Dendritic cell treated with granulocyte-macrophage colony-stimulating factor and Interleukin-4, amounts not matched to agents 40 ng/mL and 50 ng/mL, for 4 days (primary cell): ENCODE data around the gene LRP8.
A peak's percentile ranks its signal among the peaks of the same experiment; 100 is the strongest.
"Not testable (repeated sequence)": the region's sequence is repeated elsewhere in the genome, so short reads cannot be mapped to it uniquely, and the experiment has no call there.

Experiments used
- H3K27ac Mint-ChIP-seq: one replicate; pipeline ENCODE4 v1.8.0; 2022; ENCODE audit warnings: mild to moderate bottlenecking, mixed read lengths
- H3K27me3 Mint-ChIP-seq: one replicate; pipeline ENCODE4 v1.8.0; 2022; ENCODE audit warnings: mild to moderate bottlenecking, mixed read lengths
- H3K36me3 Mint-ChIP-seq: one replicate; pipeline ENCODE4 v1.8.0; 2022; ENCODE audit warnings: low read depth, mixed read lengths
- H3K4me1 Mint-ChIP-seq: one replicate; pipeline ENCODE4 v1.8.0; 2022; ENCODE audit warnings: low read depth, mixed read lengths
- H3K4me3 Mint-ChIP-seq: one replicate; pipeline ENCODE4 v1.8.0; 2022; ENCODE audit warnings: mild to moderate bottlenecking, moderate library complexity, mixed read lengths
- H3K9me3 Mint-ChIP-seq: one replicate; pipeline ENCODE4 v1.8.0; 2022; ENCODE audit warnings: mixed read lengths
- intact Hi-C: fragments of 100-400 bp; cut with micrococcal nuclease; formaldehyde crosslinking; loops from one replicate; pipeline ENCODE4 v1.15.0; 2022

LRP8 gene

DNA sequence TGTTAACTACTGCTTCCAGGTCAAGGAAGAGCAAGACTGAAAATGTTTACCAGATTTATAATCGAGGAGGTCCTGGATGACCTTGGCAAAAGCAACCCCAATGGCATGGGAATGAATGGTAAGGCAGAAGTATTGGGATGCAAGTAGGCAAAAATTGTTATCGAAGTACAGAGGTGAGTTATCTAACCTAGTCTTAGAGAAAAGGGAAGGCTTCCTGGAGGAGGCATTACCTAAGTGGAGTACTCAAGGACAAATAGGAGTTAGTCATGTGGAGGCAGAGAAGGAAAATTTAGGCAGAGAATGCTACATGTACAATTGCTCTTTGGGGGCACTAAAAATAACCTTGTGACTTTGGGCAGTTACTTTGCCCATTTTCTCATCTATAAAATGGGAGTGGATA lies 86.0 kb downstream of the LRP8 start:
- Mint-ChIP-seq H3K4me3 (no peak overlapping the region), H3K27ac (no peak overlapping the region), H3K27me3 (no peaks in the 10 kb centered on the region), H3K9me3 (no peaks in the 10 kb centered on the region), H3K4me1 (peaks cover 21% of the 10 kb centered on the region), H3K36me3 (peaks cover 28% of the 10 kb centered on the region)
- intact Hi-C loops, result no loop called here

DNA sequence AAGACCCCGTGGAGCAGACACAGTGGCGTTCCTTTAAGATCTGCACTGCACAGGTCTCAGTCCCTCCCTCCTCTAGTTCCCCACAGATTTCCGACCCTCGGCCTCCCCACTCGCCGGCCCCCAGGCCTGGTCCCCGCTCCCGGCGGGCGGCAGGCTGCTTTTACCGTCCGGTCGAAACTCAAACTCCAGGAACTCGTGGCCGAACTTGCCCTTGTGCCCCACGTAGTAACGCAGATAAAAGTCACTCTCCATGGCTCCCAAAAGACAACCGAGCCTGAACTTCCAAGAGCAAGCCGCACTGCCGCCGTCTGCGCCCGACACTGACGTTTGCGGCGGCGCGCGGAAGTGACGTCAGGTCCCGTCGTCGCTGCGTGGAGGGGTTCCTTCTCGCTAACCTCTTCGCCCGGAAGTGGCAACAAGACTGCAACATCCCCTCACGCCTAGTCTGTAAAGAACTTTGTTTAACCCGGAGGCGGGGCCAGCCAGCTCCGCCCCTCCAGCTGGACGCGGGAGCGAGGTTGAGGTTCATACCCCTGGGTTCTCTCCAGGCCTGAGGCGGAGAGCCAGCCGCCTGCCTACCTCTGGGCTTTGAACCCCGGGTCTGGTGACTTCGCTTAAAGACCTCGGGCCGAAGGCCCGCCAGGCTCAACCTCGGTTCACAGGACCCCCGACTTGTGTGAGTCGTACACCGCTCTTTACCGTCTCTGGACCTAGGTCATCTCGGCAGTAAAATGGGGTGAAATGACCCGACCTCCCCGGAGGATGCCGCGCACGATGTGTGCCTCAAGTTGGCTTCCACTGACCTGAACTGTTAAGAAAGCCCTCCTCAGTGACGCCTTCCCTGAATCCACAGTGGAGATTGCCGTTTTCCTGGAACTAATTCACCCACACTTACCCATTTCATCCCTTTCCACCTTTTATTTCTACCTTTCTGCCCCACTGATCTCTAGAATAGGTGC lies 89.4 kb downstream of the LRP8 start, which contains the start of gene MAGOH:
Gene MAGOH, minus strand, starts transcription at position 322 of the 959 bp plus-strand sequence. Its CDS starts 70 bp downstream, at position 252.
- intact Hi-C loops, result loop anchor here (1.0 kb wide), 2 partner anchors 18 to 42 kb away; partner anchors contain the start of genes CPT2 and CZIB

GRCh38 chr1:53237638-53238037 lies 90.2 kb downstream of the LRP8 start:
- Mint-ChIP-seq H3K4me1 (peaks cover 30% of the 10 kb centered on the region), H3K9me3 (no peaks in the 10 kb centered on the region), H3K27me3 (no peaks in the 10 kb centered on the region), H3K27ac (peak overlapping the region; percentile 98), H3K36me3 (peaks cover 54% of the 10 kb centered on the region), H3K4me3 (peak overlapping the region; percentile 99)
- intact Hi-C loops, result loop anchor here (1.0 kb wide), 2 partner anchors 17 to 41 kb away; partner anchors contain the start of genes CPT2 and CZIB

More for the DNA sequence above, 89.4 kb downstream of the LRP8 start, which contains the start of gene MAGOH:
- no peaks in the 10 kb centered on the region for H3K9me3 Mint-ChIP-seq
- H3K4me3 Mint-ChIP-seq, result peak within 1 kb of the TSS; percentile 99
- peaks cover 45% of the 10 kb centered on the region for H3K36me3 Mint-ChIP-seq
- peaks cover 30% of the 10 kb centered on the region for H3K4me1 Mint-ChIP-seq
- H3K27ac Mint-ChIP-seq, result peak within 1 kb of the TSS; percentile 98
- H3K27me3 Mint-ChIP-seq, result no peaks in the 10 kb centered on the region

DNA sequence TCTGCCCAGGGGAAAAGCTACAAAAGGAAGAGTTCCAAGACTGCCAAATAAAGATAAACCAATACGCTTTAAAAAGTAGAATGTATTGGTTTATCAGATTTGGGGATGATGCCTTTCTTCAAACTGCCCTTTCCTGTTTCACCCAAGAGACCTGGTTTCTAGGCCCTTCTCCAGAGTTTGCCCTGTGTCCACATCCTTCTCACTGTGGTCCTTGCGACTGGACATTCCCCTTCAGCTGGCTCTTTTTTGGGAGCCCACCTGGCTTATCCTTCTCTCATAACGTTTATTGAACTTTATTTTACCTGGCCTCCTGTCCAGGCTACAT lies 106.9 kb downstream of the LRP8 start:
- Mint-ChIP-seq H3K4me3 (peak overlapping the region; percentile 92), H3K9me3 (no peaks in the 10 kb centered on the region), H3K4me1 (peaks cover 28% of the 10 kb centered on the region), H3K27ac (peak overlapping the region; percentile 97), H3K27me3 (no peaks in the 10 kb centered on the region), H3K36me3 (peaks cover 22% of the 10 kb centered on the region)
- intact Hi-C loops, result loop anchor here (1.0 to 2.0 kb wide), 2 partner anchors 17 to 24 kb away; partner anchors contain the start of genes CPT2 and MAGOH

- peaks cover 30% of the 10 kb centered on the region for H3K4me1 Mint-ChIP-seq
- intact Hi-C loops, result loop anchor here (1.0 to 2.0 kb wide), 2 partner anchors 18 to 24 kb away; partner anchors contain the start of genes CPT2 and MAGOH
- H3K4me3 Mint-ChIP-seq, result peak within 1 kb of the TSS; percentile 92
- H3K27me3 Mint-ChIP-seq, result no peaks in the 10 kb centered on the region
- H3K36me3 Mint-ChIP-seq, result peaks cover 22% of the 10 kb centered on the region
- H3K9me3 Mint-ChIP-seq, result no peaks in the 10 kb centered on the region
- peak within 1 kb of the TSS; percentile 97 for H3K27ac Mint-ChIP-seq
These were observed 107.5 kb downstream of the LRP8 start, which contains the start of gene CZIB for GRCh38 chr1:53220171-53220961. CZIB (minus strand) TSS chr1:53220634; CDS start chr1:53220575, 59 bp downstream.

DNA sequence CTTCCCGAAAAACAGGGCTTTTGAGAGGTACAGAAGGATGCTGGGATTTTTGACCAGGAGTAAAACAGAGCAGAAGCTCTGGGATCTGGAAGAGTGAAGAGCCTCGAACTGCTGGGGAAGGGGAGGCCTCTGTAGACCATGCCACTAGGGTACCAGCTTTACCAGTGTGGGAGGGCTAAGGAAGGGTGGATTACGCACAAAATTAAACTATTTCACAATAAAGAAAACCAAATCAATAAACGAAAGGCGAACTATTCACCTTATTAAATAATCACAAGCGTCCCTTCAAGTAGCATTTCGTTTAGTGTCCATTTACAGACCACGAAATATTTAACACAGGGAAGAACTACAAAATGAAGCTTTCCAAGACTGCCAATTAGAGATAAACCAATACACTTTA lies 108.2 kb downstream of the LRP8 start:
- H3K27ac Mint-ChIP-seq, result peak overlapping the region; percentile 97
- H3K4me1 Mint-ChIP-seq, result peaks cover 30% of the 10 kb centered on the region
- peaks cover 25% of the 10 kb centered on the region for H3K36me3 Mint-ChIP-seq
- peak overlapping the region; percentile 92 for H3K4me3 Mint-ChIP-seq
- no peaks in the 10 kb centered on the region for H3K27me3 Mint-ChIP-seq
- H3K9me3 Mint-ChIP-seq, result no peaks in the 10 kb centered on the region
- intact Hi-C loops, result loop anchor here (1.0 to 2.0 kb wide), 2 partner anchors 19 to 23 kb away; partner anchors contain the start of genes CPT2 and MAGOH

DNA sequence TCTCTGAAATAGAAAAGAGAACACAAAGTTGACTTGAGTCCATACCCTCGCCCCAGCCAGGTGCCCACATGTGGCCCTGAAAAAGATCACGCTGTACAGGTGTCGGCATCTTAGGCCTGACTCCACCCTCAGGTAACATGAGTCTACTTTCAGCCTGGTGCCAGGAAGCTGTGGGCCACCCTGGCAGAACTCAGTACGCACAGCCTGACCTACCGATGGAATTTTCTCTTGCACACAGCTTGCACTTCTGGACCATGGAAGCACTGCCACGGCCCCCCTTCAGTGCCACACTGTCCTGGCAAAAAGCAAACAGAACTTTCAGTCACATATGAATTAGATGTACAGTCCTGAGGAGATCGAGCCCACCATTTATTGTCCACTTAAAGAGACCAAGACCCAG lies 109.7 kb downstream of the LRP8 start:
- H3K27me3 Mint-ChIP-seq, result no peaks in the 10 kb centered on the region
- no peak overlapping the region for H3K27ac Mint-ChIP-seq
- no peaks in the 10 kb centered on the region for H3K9me3 Mint-ChIP-seq
- intact Hi-C loops, result no loop called here
- H3K36me3 Mint-ChIP-seq, result peaks cover 40% of the 10 kb centered on the region
- peaks cover 30% of the 10 kb centered on the region for H3K4me1 Mint-ChIP-seq
- no peak overlapping the region for H3K4me3 Mint-ChIP-seq

- H3K27me3 Mint-ChIP-seq, result no peaks in the 10 kb centered on the region
- peaks cover 18% of the 10 kb centered on the region for H3K4me1 Mint-ChIP-seq
- intact Hi-C loops, result no loop called here
- H3K4me3 Mint-ChIP-seq, result no peak overlapping the region
- no peaks in the 10 kb centered on the region for H3K9me3 Mint-ChIP-seq
- no peak overlapping the region for H3K27ac Mint-ChIP-seq
- peaks cover 70% of the 10 kb centered on the region for H3K36me3 Mint-ChIP-seq
These were observed 113.4 kb downstream of the LRP8 start for GRCh38 chr1:53214376-53214940.

- H3K36me3 Mint-ChIP-seq, result peaks cover 90% of the 10 kb centered on the region
- H3K9me3 Mint-ChIP-seq, result peaks cover 10% of the 10 kb centered on the region
- no peaks in the 10 kb centered on the region for H3K27me3 Mint-ChIP-seq
- H3K4me3 Mint-ChIP-seq, result no peak overlapping the region
- H3K27ac Mint-ChIP-seq, result no peak overlapping the region
- intact Hi-C loops, result no loop called here
- peaks cover 2% of the 10 kb centered on the region for H3K4me1 Mint-ChIP-seq
These were observed 116.9 kb downstream of the LRP8 start for GRCh38 chr1:53210954-53211353.

- intact Hi-C loops, result no loop called here
- Mint-ChIP-seq H3K4me3 (no peak overlapping the region), H3K27ac (no peak overlapping the region), H3K9me3 (peaks cover 14% of the 10 kb centered on the region), H3K27me3 (no peaks in the 10 kb centered on the region), H3K36me3 (peaks cover 96% of the 10 kb centered on the region), H3K4me1 (no peaks in the 10 kb centered on the region)
These were observed 117.5 kb downstream of the LRP8 start for GRCh38 chr1:53210352-53210751.

- no peaks in the 10 kb centered on the region for H3K27me3 Mint-ChIP-seq
- H3K4me1 Mint-ChIP-seq, result peaks cover 9% of the 10 kb centered on the region
- no peak overlapping the region for H3K27ac Mint-ChIP-seq
- no peak overlapping the region for H3K4me3 Mint-ChIP-seq
- peaks cover 34% of the 10 kb centered on the region for H3K9me3 Mint-ChIP-seq
- H3K36me3 Mint-ChIP-seq, result peaks cover 100% of the 10 kb centered on the region
- intact Hi-C loops, result no loop called here
These were observed 120.1 kb downstream of the LRP8 start for GRCh38 chr1:53207726-53208125.

- Mint-ChIP-seq H3K27ac (no peak overlapping the region), H3K27me3 (no peaks in the 10 kb centered on the region), H3K9me3 (peaks cover 34% of the 10 kb centered on the region), H3K4me1 (peaks cover 13% of the 10 kb centered on the region), H3K4me3 (no peak overlapping the region), H3K36me3 (peaks cover 100% of the 10 kb centered on the region)
- intact Hi-C loops, result no loop called here
These were observed 121.0 kb downstream of the LRP8 start for GRCh38 chr1:53206735-53207379.

DNA sequence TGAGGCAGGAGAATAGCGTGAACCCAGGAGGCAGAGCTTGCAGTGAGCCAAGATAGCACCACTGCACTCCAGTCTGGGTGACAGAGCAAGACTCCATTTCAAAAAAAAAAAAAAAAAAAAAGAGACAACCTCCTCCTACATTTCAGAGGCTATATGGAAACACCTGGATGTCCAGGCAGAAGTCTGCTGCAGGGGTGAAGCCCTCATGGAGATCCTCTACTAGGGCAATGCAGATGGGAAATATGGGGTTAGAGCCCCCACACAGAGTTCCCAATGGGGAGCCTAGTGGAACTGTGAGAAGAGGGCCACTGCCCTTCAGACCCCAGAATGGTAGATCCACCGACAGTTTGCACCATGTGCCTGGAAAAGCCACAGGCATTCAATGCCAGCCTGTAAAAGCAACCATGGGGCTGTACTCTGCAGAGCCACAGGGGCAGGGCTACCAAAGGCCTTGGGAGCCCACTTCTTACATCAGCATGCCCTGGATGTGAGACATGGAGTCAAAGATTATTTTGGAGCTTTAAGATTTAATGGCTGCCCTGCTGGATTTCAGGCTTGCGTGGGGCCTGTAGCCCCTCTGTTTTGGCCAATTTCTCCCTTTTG lies 121.7 kb downstream of the LRP8 start:
- peaks cover 13% of the 10 kb centered on the region for H3K4me1 Mint-ChIP-seq
- peaks cover 34% of the 10 kb centered on the region for H3K9me3 Mint-ChIP-seq
- intact Hi-C loops, H3K27me3 Mint-ChIP-seq, H3K27ac Mint-ChIP-seq, H3K4me3 Mint-ChIP-seq: not testable (repeated sequence)
- peaks cover 97% of the 10 kb centered on the region for H3K36me3 Mint-ChIP-seq
